Breast epithelium (tissue), 3 donors: ENCODE measurements around the gene WBP1.

Experiments
- POLR2A ChIP-seq: fragments of 450-650 bp; IDR thresholded peaks from one replicate; pipeline ENCODE4 v1.6.1; 2016; ENCODE audit warnings: antibody characterized with exemption, mild to moderate bottlenecking, moderate library complexity
- POLR2AphosphoS5 ChIP-seq, 3 donors: sonication (generic); formaldehyde crosslinking; IDR thresholded peaks; one replicate each; pipeline ENCODE4 v1.6.1; 2017; ENCODE audit warnings: antibody characterized with exemption in 3 of 3
- TF ChIP-seq, protein P1 (sequence below), 3 donors: fragments of 450-650 bp; IDR thresholded peaks; one replicate each; pipeline ENCODE4 v1.5.1; 2016 to 2017; ENCODE audit warnings: antibody characterized with exemption in 3 of 3, mild to moderate bottlenecking in 3 of 3, moderate library complexity in 3 of 3

DNA sequence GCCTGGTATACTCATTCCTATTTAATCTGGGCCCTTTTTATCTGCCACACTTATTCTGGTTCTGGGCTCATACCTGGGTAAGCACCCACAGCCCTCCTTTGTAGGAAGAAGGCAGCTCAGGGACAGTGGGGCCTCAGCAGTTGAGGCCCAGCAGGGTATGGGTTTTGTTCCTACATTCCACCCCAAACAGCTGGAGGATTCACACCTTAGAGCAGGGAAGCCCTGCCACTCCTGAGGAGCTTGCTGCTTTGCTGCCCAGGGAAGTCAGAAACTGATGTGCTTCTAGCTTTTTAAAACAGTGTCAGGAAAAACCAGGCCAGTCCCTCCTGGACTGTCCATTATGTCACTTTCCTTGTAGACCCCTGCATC is 42.3 kb downstream of the WBP1 start:
- TF ChIP-seq, protein P1, sequence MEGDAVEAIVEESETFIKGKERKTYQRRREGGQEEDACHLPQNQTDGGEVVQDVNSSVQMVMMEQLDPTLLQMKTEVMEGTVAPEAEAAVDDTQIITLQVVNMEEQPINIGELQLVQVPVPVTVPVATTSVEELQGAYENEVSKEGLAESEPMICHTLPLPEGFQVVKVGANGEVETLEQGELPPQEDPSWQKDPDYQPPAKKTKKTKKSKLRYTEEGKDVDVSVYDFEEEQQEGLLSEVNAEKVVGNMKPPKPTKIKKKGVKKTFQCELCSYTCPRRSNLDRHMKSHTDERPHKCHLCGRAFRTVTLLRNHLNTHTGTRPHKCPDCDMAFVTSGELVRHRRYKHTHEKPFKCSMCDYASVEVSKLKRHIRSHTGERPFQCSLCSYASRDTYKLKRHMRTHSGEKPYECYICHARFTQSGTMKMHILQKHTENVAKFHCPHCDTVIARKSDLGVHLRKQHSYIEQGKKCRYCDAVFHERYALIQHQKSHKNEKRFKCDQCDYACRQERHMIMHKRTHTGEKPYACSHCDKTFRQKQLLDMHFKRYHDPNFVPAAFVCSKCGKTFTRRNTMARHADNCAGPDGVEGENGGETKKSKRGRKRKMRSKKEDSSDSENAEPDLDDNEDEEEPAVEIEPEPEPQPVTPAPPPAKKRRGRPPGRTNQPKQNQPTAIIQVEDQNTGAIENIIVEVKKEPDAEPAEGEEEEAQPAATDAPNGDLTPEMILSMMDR (IDR thresholded peaks at IDR 0.05) = no peak
- TF ChIP-seq POLR2A (no peak), POLR2AphosphoS5 (IDR thresholded peaks at IDR 0.05) (no peak)
